Skeletal muscle tissue (tissue), 4 donors: ENCODE measurements around the gene G2E3. TPM values are rescaled to one million over a fixed set of nuclear protein-coding genes. Genes with fewer than 3 reads are reported as not detected.
A peak's percentile ranks its signal among the peaks of the same experiment; 100 is the strongest.
"Not testable (repeated sequence)": the region's sequence is repeated elsewhere in the genome, so short reads cannot be mapped to it uniquely, and the experiment has no call there.

ENCODE experiments used
- H3K27ac ChIP-seq: one replicate; pipeline ENCODE4 v1.7.0; 2013; ENCODE audit warnings: mild to moderate bottlenecking, low read depth, low read length, inconsistent platforms
- H3K27me3 ChIP-seq, 3 donors: one replicate each; pipeline ENCODE4 v1.7.0; 2013; ENCODE audit warnings: low read length in 3 of 3; ENCODE audit not compliant: control insufficient read depth in 3 of 3, insufficient read depth in 3 of 3
- H3K36me3 ChIP-seq, 3 donors: one replicate each; pipeline ENCODE4 v1.7.0; 2013; ENCODE audit warnings: low read length in 3 of 3; ENCODE audit not compliant: control insufficient read depth in 3 of 3, insufficient read depth in 3 of 3
- H3K4me1 ChIP-seq, 3 donors: one replicate each; pipeline ENCODE4 v1.7.0; 2013; ENCODE audit warnings: low read length in 3 of 3, mild to moderate bottlenecking in 3 of 3; ENCODE audit not compliant: control insufficient read depth in 3 of 3, insufficient read depth in 3 of 3
- H3K4me3 ChIP-seq, 3 donors: one replicate each; pipeline ENCODE4 v1.7.0; 2013; ENCODE audit warnings: low read length in 3 of 3
- H3K9ac ChIP-seq, 3 donors: one replicate each; pipeline ENCODE4 v1.7.0; 2013; ENCODE audit warnings: low read length in 3 of 3, mild to moderate bottlenecking in 3 of 3, moderate library complexity in 2 of 3, low read depth in 1 of 3
- H3K9me3 ChIP-seq, 3 donors: one replicate each; pipeline ENCODE4 v1.7.0; 2013; ENCODE audit warnings: low read length in 3 of 3; ENCODE audit not compliant: control insufficient read depth in 3 of 3
- total RNA-seq: library from RNA; depleted of rRNA; stranded (reverse); fragments of >200 nt; gene quantifications from one replicate; pipeline ENCODE4 v1.2.3, GENCODE V29; 2014
- donor health status: Osteomylitis.

G2E3 gene
- total RNA-seq, 1 donor from 2014 or later = 9.9 TPM

- no peak overlapping the region for H3K4me3 ChIP-seq
- H3K9me3 ChIP-seq = no peaks in the 10 kb centered on the region
- no peaks in the 10 kb centered on the region for H3K4me1 ChIP-seq
- H3K9ac ChIP-seq = no peak overlapping the region
- no peaks in the 10 kb centered on the region for H3K36me3 ChIP-seq
- H3K27ac ChIP-seq = no peak overlapping the region
- no peaks in the 10 kb centered on the region for H3K27me3 ChIP-seq
Measured at GRCh38 chr14:30528778-30529642, 29.9 kb upstream of the G2E3 start.

- no peak overlapping the region for H3K4me3 ChIP-seq
- H3K27me3 ChIP-seq = no peaks in the 10 kb centered on the region
- H3K27ac ChIP-seq = no peak overlapping the region
- no peaks in the 10 kb centered on the region for H3K36me3 ChIP-seq
- H3K9me3 ChIP-seq = no peaks in the 10 kb centered on the region
- H3K9ac ChIP-seq = no peak overlapping the region
- H3K4me1 ChIP-seq = no peaks in the 10 kb centered on the region
Measured at GRCh38 chr14:30532264-30532663, 26.7 kb upstream of the G2E3 start.

GRCh38 chr14:30533126-30533525, 25.8 kb upstream of the G2E3 start:
- Histone ChIP-seq H3K27ac (no peak overlapping the region), H3K27me3 (no peaks in the 10 kb centered on the region), H3K9me3 (no peaks in the 10 kb centered on the region), H3K4me1 (no peaks in the 10 kb centered on the region), H3K9ac (no peak overlapping the region), H3K4me3 (no peak overlapping the region), H3K36me3 (no peaks in the 10 kb centered on the region)

DNA sequence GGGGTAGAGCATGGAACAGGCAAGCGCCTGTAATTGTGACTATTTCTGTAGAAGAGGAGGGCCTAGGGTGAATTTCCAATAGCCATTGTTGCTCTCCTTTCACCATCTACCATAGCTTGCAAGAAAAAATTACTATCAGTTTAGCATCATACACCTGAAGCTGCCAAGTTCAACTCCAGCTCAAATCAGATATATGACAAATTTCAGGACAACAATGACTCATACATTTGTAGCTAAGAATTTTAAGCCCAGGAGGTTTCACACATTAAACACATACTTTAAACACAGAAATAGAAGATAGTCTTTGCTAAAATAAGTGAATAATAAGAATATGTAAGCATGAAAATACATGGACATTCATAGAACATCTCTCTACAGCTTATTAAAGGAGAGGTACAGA, 17.6 kb upstream of the G2E3 start:
- Histone ChIP-seq H3K4me3 (no peak overlapping the region), H3K36me3 (no peaks in the 10 kb centered on the region), H3K4me1 (no peaks in the 10 kb centered on the region), H3K9ac (no peak overlapping the region), H3K9me3 (no peaks in the 10 kb centered on the region), H3K27me3 (no peaks in the 10 kb centered on the region), H3K27ac (no peak overlapping the region)

- H3K36me3 ChIP-seq, H3K9me3 ChIP-seq, H3K9ac ChIP-seq: not testable (repeated sequence)
Measured at GRCh38 chr14:30546735-30547134, 12.2 kb upstream of the G2E3 start.

GRCh38 chr14:30547388-30548048, 11.4 kb upstream of the G2E3 start:
- no peak overlapping the region for H3K9ac ChIP-seq
- H3K4me1 ChIP-seq = no peaks in the 10 kb centered on the region
- no peak overlapping the region for H3K27ac ChIP-seq
- no peak overlapping the region for H3K4me3 ChIP-seq
- H3K36me3 ChIP-seq = no peaks in the 10 kb centered on the region
- no peaks in the 10 kb centered on the region for H3K9me3 ChIP-seq
- no peaks in the 10 kb centered on the region for H3K27me3 ChIP-seq

More at GRCh38 chr14:30546735-30547134, 12.2 kb upstream of the G2E3 start:
- H3K4me3 ChIP-seq, H3K4me1 ChIP-seq, H3K27ac ChIP-seq, H3K27me3 ChIP-seq: not testable (repeated sequence)

DNA sequence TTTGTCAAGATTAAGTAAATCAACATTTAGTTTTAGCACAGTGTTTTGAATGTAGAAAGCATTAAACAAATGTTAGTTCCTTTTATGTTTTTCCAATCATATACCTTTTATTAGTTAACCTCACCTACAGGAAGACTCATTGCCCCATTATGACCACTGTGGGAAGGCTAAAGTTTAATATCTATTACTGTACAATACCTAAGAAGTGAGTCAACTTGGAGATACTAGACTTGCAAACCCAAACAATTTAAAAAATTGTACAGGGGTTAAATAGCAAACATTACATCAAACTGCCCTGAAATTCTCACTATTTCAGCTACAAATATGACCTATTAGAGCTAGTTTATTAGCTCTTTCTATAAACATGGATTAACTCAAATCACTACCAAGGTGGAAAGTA, 8.6 kb upstream of the G2E3 start:
- no peaks in the 10 kb centered on the region for H3K9me3 ChIP-seq
- no peaks in the 10 kb centered on the region for H3K27me3 ChIP-seq
- H3K4me3 ChIP-seq = no peak overlapping the region
- H3K27ac ChIP-seq = no peak overlapping the region
- no peaks in the 10 kb centered on the region for H3K36me3 ChIP-seq
- H3K4me1 ChIP-seq = no peaks in the 10 kb centered on the region
- H3K9ac ChIP-seq = no peak overlapping the region

GRCh38 chr14:30551460-30551859, 7.5 kb upstream of the G2E3 start:
- H3K4me3 ChIP-seq = no peak overlapping the region
- H3K9me3 ChIP-seq = no peaks in the 10 kb centered on the region

GRCh38 chr14:30553311-30553989, 5.5 kb upstream of the G2E3 start:
- Histone ChIP-seq H3K27me3 (no peaks in the 10 kb centered on the region), H3K9ac (no peak overlapping the region), H3K36me3 (no peaks in the 10 kb centered on the region), H3K4me3 (no peak overlapping the region), H3K4me1 (no peaks in the 10 kb centered on the region), H3K27ac (no peak overlapping the region), H3K9me3 (no peaks in the 10 kb centered on the region)

More at GRCh38 chr14:30551460-30551859, 7.5 kb upstream of the G2E3 start:
- Histone ChIP-seq H3K27ac (no peak overlapping the region), H3K36me3 (no peaks in the 10 kb centered on the region), H3K27me3 (no peaks in the 10 kb centered on the region), H3K9ac (no peak overlapping the region), H3K4me1 (no peaks in the 10 kb centered on the region)

- H3K9me3 ChIP-seq = no peaks in the 10 kb centered on the region
- H3K27ac ChIP-seq = peak overlapping the region; percentile 73
- no peaks in the 10 kb centered on the region for H3K36me3 ChIP-seq
Measured at GRCh38 chr14:30558362-30558674, 640 bp upstream of the G2E3 start.

More at GRCh38 chr14:30558362-30558674, 640 bp upstream of the G2E3 start:
- no peaks in the 10 kb centered on the region for H3K27me3 ChIP-seq
- H3K9ac ChIP-seq = peak overlapping the region; percentile 85 to 93 (median 89)
- H3K4me3 ChIP-seq = peak overlapping the region; percentile 89 to 98 (median 96)
- peaks cover 4 to 12% (median 7%) of the 10 kb centered on the region in 3 donors for H3K4me1 ChIP-seq
